Measurements from ENCODE around the gene BCAP29.

- TF ChIP-seq POLR2AphosphoS5 (IDR thresholded peaks at IDR 0.05; ENCODE audit: borderline replicate concordance, low read depth, low read length) (no peak), EZH2 (IDR thresholded peaks at IDR 0.05) (no peak), FOXP2 (optimal IDR thresholded peaks at IDR 0.05; ENCODE audit: control extremely low read depth, extremely low read length, insufficient read depth) (no peak)
These were observed 86.7 kb downstream of the BCAP29 start for GRCh38 chr7:107666790-107667189.

Measured in SK-N-MC (cell line).